ENCODE data around the gene LRP3.

Gene LRP3

GRCh38 chr19:33232656-33233055 lies 38.5 kb downstream of the LRP3 start:
- H4K8ac ChIP-seq (ENCODE audit: low read length) = no peak overlapping the region
- no peak overlapping the region for H3K27ac ChIP-seq (ENCODE audit: low read length, poor library complexity, severe bottlenecking)
- DNase-seq = no peak
- no peak overlapping the region for H3K4ac ChIP-seq (ENCODE audit: low read depth in 1 of 2, low read length in 2 of 2)
- H3K4me1 ChIP-seq (ENCODE audit: control insufficient read depth, insufficient read depth, low read depth, low read length) = no peaks in the 10 kb centered on the region
- H4K91ac ChIP-seq (ENCODE audit: low read length) = no peak overlapping the region
- no peak overlapping the region for H2BK5ac ChIP-seq (ENCODE audit: low read depth, low read length, poor library complexity, severe bottlenecking)
- no peak overlapping the region for H3K4me2 ChIP-seq (ENCODE audit: low read length, poor library complexity, severe bottlenecking)
- H3K9me3 ChIP-seq (ENCODE audit: control insufficient read depth, low read length) = peaks cover 19% of the 10 kb centered on the region
- no peak overlapping the region for H3K23ac ChIP-seq (ENCODE audit: low read length in 2 of 2)
- no peak overlapping the region for H3K14ac ChIP-seq (ENCODE audit: low read length in 2 of 2)
- no peak overlapping the region for H2AK5ac ChIP-seq (ENCODE audit: low read length, severe bottlenecking)
- H3K79me1 ChIP-seq (replicated peaks; ENCODE audit: low read length, poor library complexity, severe bottlenecking) = no peaks in the 10 kb centered on the region
- H3K9ac ChIP-seq (ENCODE audit: low read length) = no peak overlapping the region
- H3K36me3 ChIP-seq (ENCODE audit: control insufficient read depth in 1 of 2, insufficient read depth in 2 of 2, low read depth in 1 of 2, low read length in 2 of 2) = no peaks in the 10 kb centered on the region
- H2BK120ac ChIP-seq (ENCODE audit: low read depth, low read length) = no peak overlapping the region
- no peak overlapping the region for H2BK15ac ChIP-seq (ENCODE audit: low read depth, poor library complexity, severe bottlenecking)
- no peak overlapping the region for H3K18ac ChIP-seq (ENCODE audit: low read depth in 1 of 2, low read length in 2 of 2)
- H2AFZ ChIP-seq (ENCODE audit: low read depth, low read length) = no peak overlapping the region
- peaks cover 28 to 44% of the 10 kb centered on the region in 2 experiments for H3K27me3 ChIP-seq (ENCODE audit: control insufficient read depth in 1 of 2, insufficient read depth in 1 of 2, low read length in 2 of 2)
- 63% methylated on average over 12 of the region's 12 CpGs for WGBS
- no peak overlapping the region for H2BK12ac ChIP-seq (ENCODE audit: low read length in 2 of 2)
- no peak overlapping the region for H3K4me3 ChIP-seq (ENCODE audit: insufficient read depth in 1 of 2, low read depth in 1 of 2, low read length in 2 of 2)

GRCh38 chr19:33233056-33233873 lies 39.1 kb downstream of the LRP3 start:
- Histone ChIP-seq H3K4me2 (ENCODE audit: low read length, poor library complexity, severe bottlenecking) (no peak overlapping the region), H3K9ac (ENCODE audit: low read length) (no peak overlapping the region), H3K36me3 (ENCODE audit: control insufficient read depth in 1 of 2, insufficient read depth in 2 of 2, low read depth in 1 of 2, low read length in 2 of 2) (no peaks in the 10 kb centered on the region), H4K91ac (ENCODE audit: low read length) (peak overlapping the region; percentile 31), H2BK120ac (ENCODE audit: low read depth, low read length) (no peak overlapping the region), H3K14ac (ENCODE audit: low read length in 2 of 2) (peak overlapping the region in 1 of 2 experiments; percentile 19), H3K4ac (ENCODE audit: low read depth in 1 of 2, low read length in 2 of 2) (no peak overlapping the region), H3K27me3 (ENCODE audit: control insufficient read depth in 1 of 2, insufficient read depth in 1 of 2, low read length in 2 of 2) (peaks cover 28 to 39% of the 10 kb centered on the region in 2 experiments), H2BK5ac (ENCODE audit: low read depth, low read length, poor library complexity, severe bottlenecking) (no peak overlapping the region), H2BK12ac (ENCODE audit: low read length in 2 of 2) (no peak overlapping the region), H2AK5ac (ENCODE audit: low read length, severe bottlenecking) (no peak overlapping the region), H2BK15ac (ENCODE audit: low read depth, poor library complexity, severe bottlenecking) (no peak overlapping the region), H2AFZ (ENCODE audit: low read depth, low read length) (no peak overlapping the region), H3K9me3 (ENCODE audit: control insufficient read depth, low read length) (peaks cover 13% of the 10 kb centered on the region), H3K27ac (ENCODE audit: low read length, poor library complexity, severe bottlenecking) (no peak overlapping the region), H3K18ac (ENCODE audit: low read depth in 1 of 2, low read length in 2 of 2) (no peak overlapping the region), H3K23ac (ENCODE audit: low read length in 2 of 2) (no peak overlapping the region), H4K8ac (ENCODE audit: low read length) (no peak overlapping the region), H3K4me1 (ENCODE audit: control insufficient read depth, insufficient read depth, low read depth, low read length) (no peaks in the 10 kb centered on the region), H3K4me3 (ENCODE audit: insufficient read depth in 1 of 2, low read depth in 1 of 2, low read length in 2 of 2) (no peak overlapping the region), H3K79me1 (replicated peaks; ENCODE audit: low read length, poor library complexity, severe bottlenecking) (no peaks in the 10 kb centered on the region)
- DNase-seq = no peak
- WGBS = 90% methylated on average over 9 of the region's 9 CpGs

GRCh38 chr19:33234092-33234491 lies 40.0 kb downstream of the LRP3 start:
- Histone ChIP-seq H3K4me3 (ENCODE audit: insufficient read depth in 1 of 2, low read depth in 1 of 2, low read length in 2 of 2) (no peak overlapping the region), H3K79me1 (replicated peaks; ENCODE audit: low read length, poor library complexity, severe bottlenecking) (no peaks in the 10 kb centered on the region), H3K4ac (ENCODE audit: low read depth in 1 of 2, low read length in 2 of 2) (no peak overlapping the region), H3K14ac (ENCODE audit: low read length in 2 of 2) (no peak overlapping the region), H3K4me2 (ENCODE audit: low read length, poor library complexity, severe bottlenecking) (no peak overlapping the region), H4K8ac (ENCODE audit: low read length) (no peak overlapping the region), H3K27me3 (ENCODE audit: control insufficient read depth in 1 of 2, insufficient read depth in 1 of 2, low read length in 2 of 2) (peaks cover 33 to 36% of the 10 kb centered on the region in 2 experiments), H2AK5ac (ENCODE audit: low read length, severe bottlenecking) (no peak overlapping the region), H2BK120ac (ENCODE audit: low read depth, low read length) (no peak overlapping the region), H3K9ac (ENCODE audit: low read length) (no peak overlapping the region), H3K4me1 (ENCODE audit: control insufficient read depth, insufficient read depth, low read depth, low read length) (no peaks in the 10 kb centered on the region), H3K36me3 (ENCODE audit: control insufficient read depth in 1 of 2, insufficient read depth in 2 of 2, low read depth in 1 of 2, low read length in 2 of 2) (no peaks in the 10 kb centered on the region), H2AFZ (ENCODE audit: low read depth, low read length) (no peak overlapping the region), H3K18ac (ENCODE audit: low read depth in 1 of 2, low read length in 2 of 2) (no peak overlapping the region), H3K9me3 (ENCODE audit: control insufficient read depth, low read length) (peaks cover 6% of the 10 kb centered on the region), H2BK15ac (ENCODE audit: low read depth, poor library complexity, severe bottlenecking) (no peak overlapping the region), H4K91ac (ENCODE audit: low read length) (no peak overlapping the region), H3K27ac (ENCODE audit: low read length, poor library complexity, severe bottlenecking) (no peak overlapping the region), H2BK5ac (ENCODE audit: low read depth, low read length, poor library complexity, severe bottlenecking) (no peak overlapping the region), H2BK12ac (ENCODE audit: low read length in 2 of 2) (no peak overlapping the region), H3K23ac (ENCODE audit: low read length in 2 of 2) (no peak overlapping the region)
- 85% methylated on average over 8 of the region's 8 CpGs for WGBS
- no peak for DNase-seq

DNA sequence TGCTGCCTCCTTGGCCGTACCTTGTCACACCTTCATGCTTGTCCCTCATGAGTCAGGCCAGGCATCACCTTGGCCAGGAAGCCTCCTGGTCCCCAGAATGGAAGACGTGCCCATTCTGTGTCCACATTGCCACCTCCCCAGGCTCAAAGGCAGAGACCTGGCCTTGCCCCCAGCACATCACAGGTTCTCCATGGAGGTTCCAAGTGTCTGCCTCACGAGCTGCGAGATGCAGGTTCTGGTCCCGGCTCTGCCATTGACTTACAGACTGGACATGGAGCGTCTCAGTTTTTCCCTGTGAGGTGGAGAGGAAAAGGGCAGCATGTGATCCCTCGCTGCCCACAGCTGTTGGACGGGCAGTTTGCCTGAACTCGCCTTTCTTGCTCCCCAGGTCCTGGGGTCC lies 40.6 kb downstream of the LRP3 start:
- 72% methylated on average over 9 of the region's 9 CpGs for WGBS
- H3K27ac ChIP-seq (ENCODE audit: low read length, poor library complexity, severe bottlenecking) = no peak overlapping the region
- H3K9ac ChIP-seq (ENCODE audit: low read length) = no peak overlapping the region
- no peak overlapping the region for H2BK15ac ChIP-seq (ENCODE audit: low read depth, poor library complexity, severe bottlenecking)
- no peak overlapping the region for H4K8ac ChIP-seq (ENCODE audit: low read length)
- H3K9me3 ChIP-seq (ENCODE audit: control insufficient read depth, low read length) = peaks cover 1% of the 10 kb centered on the region
- H3K79me1 ChIP-seq (replicated peaks; ENCODE audit: low read length, poor library complexity, severe bottlenecking) = no peaks in the 10 kb centered on the region
- H3K4ac ChIP-seq (ENCODE audit: low read depth in 1 of 2, low read length in 2 of 2) = no peak overlapping the region
- H3K4me3 ChIP-seq (ENCODE audit: insufficient read depth in 1 of 2, low read depth in 1 of 2, low read length in 2 of 2) = no peak overlapping the region
- H3K4me1 ChIP-seq (ENCODE audit: control insufficient read depth, insufficient read depth, low read depth, low read length) = no peaks in the 10 kb centered on the region
- no peak overlapping the region for H2BK120ac ChIP-seq (ENCODE audit: low read depth, low read length)
- peaks cover 29 to 36% of the 10 kb centered on the region in 2 experiments for H3K27me3 ChIP-seq (ENCODE audit: control insufficient read depth in 1 of 2, insufficient read depth in 1 of 2, low read length in 2 of 2)
- H2BK12ac ChIP-seq (ENCODE audit: low read length in 2 of 2) = no peak overlapping the region
- H3K23ac ChIP-seq (ENCODE audit: low read length in 2 of 2) = no peak overlapping the region
- no peak overlapping the region for H2AK5ac ChIP-seq (ENCODE audit: low read length, severe bottlenecking)
- no peak for DNase-seq
- no peak overlapping the region for H3K18ac ChIP-seq (ENCODE audit: low read depth in 1 of 2, low read length in 2 of 2)
- no peak overlapping the region for H2AFZ ChIP-seq (ENCODE audit: low read depth, low read length)
- no peak overlapping the region for H3K4me2 ChIP-seq (ENCODE audit: low read length, poor library complexity, severe bottlenecking)
- no peak overlapping the region for H3K14ac ChIP-seq (ENCODE audit: low read length in 2 of 2)
- no peak overlapping the region for H4K91ac ChIP-seq (ENCODE audit: low read length)
- H3K36me3 ChIP-seq (ENCODE audit: control insufficient read depth in 1 of 2, insufficient read depth in 2 of 2, low read depth in 1 of 2, low read length in 2 of 2) = no peaks in the 10 kb centered on the region
- H2BK5ac ChIP-seq (ENCODE audit: low read depth, low read length, poor library complexity, severe bottlenecking) = no peak overlapping the region

Data from mesenchymal stem cell (in vitro differentiated cells and primary cell).